Caco-2 (cell line): ENCODE results near the gene RNF114. TPM values are rescaled to one million over a fixed set of nuclear protein-coding genes. Genes with fewer than 3 reads are reported as not detected.

Experiments
- BruUV-seq: library from RNA; stranded (reverse); fragments of 400-500 nt; replicated peaks from 2 replicates; lab custom pipeline; 2021; lab: Mats Ljungman, UMichigan
- CTCF ChIA-PET: fragments of 300-600 bp; sonication (Branson Sonifier 250); formaldehyde crosslinking; loops from one replicate; lab custom pipeline; 2022; ENCODE audit warnings: antibody characterized with exemption; lab: Charles Lee
- POLR2A ChIA-PET: fragments of 300-600 bp; sonication (Branson Sonifier 250); formaldehyde crosslinking; loops from one replicate; lab custom pipeline; 2022; ENCODE audit warnings: antibody characterized with exemption; lab: Charles Lee
- DNase-seq, 2 experiments: peaks; one replicate each; pipeline versions ENCODE4 v3.0.0 to v3.0.0-alpha.2; 2020 to 2022
- H3K27me3 ChIP-seq: replicated peaks from 2 replicates; pipeline ENCODE4 v1.6.0; 2011; ENCODE audit warnings: low read length; ENCODE audit not compliant: control insufficient read depth, insufficient read depth
- H3K36me3 ChIP-seq: 2 replicates; pipeline ENCODE4 v1.5.1; 2011; ENCODE audit warnings: low read length; ENCODE audit not compliant: control insufficient read depth, insufficient read depth
- H3K4me1 ChIP-seq: fragments of 250-450 bp; sonication (Bioruptor Pico); 2 replicates; pipeline ENCODE4 v1.5.1; 2020; ENCODE audit warnings: mild to moderate bottlenecking
- H3K4me3 ChIP-seq: 2 replicates; pipeline ENCODE4 v1.5.1; 2011; ENCODE audit warnings: low read depth, mild to moderate bottlenecking, control low read depth, low read length
- H3K9me3 ChIP-seq: fragments of 250-450 bp; sonication (Bioruptor Pico); 2 replicates; pipeline ENCODE4 v1.5.1; 2020; ENCODE audit warnings: mild to moderate bottlenecking, moderate library complexity
- H3K27ac Mint-ChIP-seq: one replicate; pipeline ENCODE4 v1.8.0; 2022; ENCODE audit warnings: mixed read lengths; ENCODE audit not compliant: unreplicated experiment
- H3K27me3 Mint-ChIP-seq: one replicate; pipeline ENCODE4 v1.8.0; 2022; ENCODE audit warnings: mixed read lengths; ENCODE audit not compliant: insufficient read depth, unreplicated experiment
- H3K36me3 Mint-ChIP-seq: one replicate; pipeline ENCODE4 v1.8.0; 2022; ENCODE audit warnings: mild to moderate bottlenecking, mixed read lengths; ENCODE audit not compliant: insufficient read depth, unreplicated experiment
- H3K4me1 Mint-ChIP-seq: one replicate; pipeline ENCODE4 v1.8.0; 2022; ENCODE audit warnings: low read depth, mixed read lengths; ENCODE audit not compliant: unreplicated experiment
- H3K4me3 Mint-ChIP-seq: one replicate; pipeline ENCODE4 v1.8.0; 2022; ENCODE audit warnings: mild to moderate bottlenecking, moderate library complexity, mixed read lengths; ENCODE audit not compliant: unreplicated experiment
- H3K9me3 Mint-ChIP-seq: one replicate; pipeline ENCODE4 v1.8.0; 2022; ENCODE audit warnings: mixed read lengths; ENCODE audit not compliant: unreplicated experiment
- CTCF ChIP-seq, 2 experiments: fragments of 200-600 bp in 1 of 2; IDR thresholded peaks; 1 replicate in 1 of 2; 2 replicates in 1 of 2; pipeline versions ENCODE4 v1.5.1 to v1.8.0; 2011 to 2022; ENCODE audit warnings: antibody characterized with exemption in 1 of 2, control low read depth in 1 of 2, inconsistent platforms in 1 of 2, low read depth in 1 of 2, low read length in 1 of 2, mild to moderate bottlenecking in 1 of 2, moderate library complexity in 1 of 2; ENCODE audit not compliant: insufficient read depth in 1 of 2, severe bottlenecking in 1 of 2, unreplicated experiment in 1 of 2
- intact Hi-C: fragments of 100-400 bp; cut with micrococcal nuclease; formaldehyde crosslinking; loops from one replicate; pipeline ENCODE4 v1.10.0; 2022; ENCODE audit not compliant: unreplicated experiment
- total RNA-seq: library from RNA; stranded (reverse); gene quantifications from 2 replicates; pipeline ENCODE4 v1.2.3, GENCODE V29; 2022

The RNF114 gene
- total RNA-seq, 1 experiment from 2014 or later = 154 TPM

- intact Hi-C loops = no loop called here
- no TSS peak for BruUV-seq
- H3K27me3 ChIP-seq = no peaks in the 10 kb centered on the region
- H3K4me3 Mint-ChIP-seq = no peak overlapping the region
- no peaks in the 10 kb centered on the region for H3K9me3 ChIP-seq
- peaks cover 47% of the 10 kb centered on the region for H3K4me1 ChIP-seq
- peak; percentile 82 to 85 for DNase-seq
- H3K36me3 Mint-ChIP-seq = peaks cover 20% of the 10 kb centered on the region
- peak; percentile 90 to 92 for TF ChIP-seq CTCF (IDR thresholded peaks at IDR 0.05; ENCODE audit: insufficient read depth in 1 of 2, low read depth in 1 of 2, low read length in 1 of 2, severe bottlenecking in 1 of 2, unreplicated experiment in 1 of 2)
- H3K4me1 Mint-ChIP-seq = peaks cover 29% of the 10 kb centered on the region
- no peaks in the 10 kb centered on the region for H3K27me3 Mint-ChIP-seq
- H3K4me3 ChIP-seq = no peak overlapping the region
- ChIA-PET CTCF (interaction anchor here (0.5 to 3.1 kb wide), 12 partner anchors 14 to 828 kb away, joined by 3 to 31 read pairs (median 4); partner anchors contain the start of gene RNF114), POLR2A (interaction anchor here (0.9 kb wide), 1 partner anchor 11 kb away, joined by 3 read pairs; no protein-coding TSS in a partner anchor)
- peak overlapping the region; percentile 49 for H3K27ac Mint-ChIP-seq
- H3K9me3 Mint-ChIP-seq = no peaks in the 10 kb centered on the region
- H3K36me3 ChIP-seq = no peaks in the 10 kb centered on the region
Measured at GRCh38 chr20:49964964-49965780, 29.0 kb downstream of the RNF114 start.

- Mint-ChIP-seq H3K9me3 (no peaks in the 10 kb centered on the region), H3K4me3 (no peak overlapping the region), H3K27ac (peak overlapping the region; percentile 49), H3K36me3 (peaks cover 20% of the 10 kb centered on the region), H3K27me3 (no peaks in the 10 kb centered on the region), H3K4me1 (peaks cover 36% of the 10 kb centered on the region)
- H3K9me3 ChIP-seq = no peaks in the 10 kb centered on the region
- peak; percentile 82 to 83 for DNase-seq
- ChIA-PET CTCF (interaction anchor here (0.6 to 3.1 kb wide), 8 partner anchors 13 to 827 kb away, joined by 3 to 31 read pairs (median 4); no protein-coding TSS in a partner anchor), POLR2A (interaction anchor here (0.9 kb wide), 1 partner anchor 11 kb away, joined by 3 read pairs; no protein-coding TSS in a partner anchor)
- no peaks in the 10 kb centered on the region for H3K27me3 ChIP-seq
- BruUV-seq = no TSS peak
- H3K4me3 ChIP-seq = no peak overlapping the region
- no peaks in the 10 kb centered on the region for H3K36me3 ChIP-seq
- peaks cover 54% of the 10 kb centered on the region for H3K4me1 ChIP-seq
- TF ChIP-seq CTCF (IDR thresholded peaks at IDR 0.05; ENCODE audit: insufficient read depth in 1 of 2, low read depth in 1 of 2, low read length in 1 of 2, severe bottlenecking in 1 of 2, unreplicated experiment in 1 of 2) = no peak
- intact Hi-C loops = no loop called here
Measured at GRCh38 chr20:49965781-49966305, 29.6 kb downstream of the RNF114 start.

GRCh38 chr20:49966861-49967260 is 30.7 kb downstream of the RNF114 start:
- H3K9me3 ChIP-seq = no peaks in the 10 kb centered on the region
- H3K36me3 Mint-ChIP-seq = peaks cover 19% of the 10 kb centered on the region
- no peak overlapping the region for H3K4me3 Mint-ChIP-seq
- no peak overlapping the region for H3K4me3 ChIP-seq
- H3K27me3 ChIP-seq = no peaks in the 10 kb centered on the region
- H3K4me1 ChIP-seq = peaks cover 57% of the 10 kb centered on the region
- intact Hi-C loops = no loop called here
- no peaks in the 10 kb centered on the region for H3K36me3 ChIP-seq
- ChIA-PET POLR2A (no interaction called here), CTCF (interaction anchor here (0.7 to 3.1 kb wide), 4 partner anchors 12 to 104 kb away, joined by 3 to 31 read pairs (median 11); no protein-coding TSS in a partner anchor)
- no TSS peak for BruUV-seq
- no peaks in the 10 kb centered on the region for H3K9me3 Mint-ChIP-seq
- no peak for TF ChIP-seq CTCF (IDR thresholded peaks at IDR 0.05; ENCODE audit: insufficient read depth in 1 of 2, low read depth in 1 of 2, low read length in 1 of 2, severe bottlenecking in 1 of 2, unreplicated experiment in 1 of 2)
- no peak overlapping the region for H3K27ac Mint-ChIP-seq
- H3K27me3 Mint-ChIP-seq = no peaks in the 10 kb centered on the region
- no peak for DNase-seq
- H3K4me1 Mint-ChIP-seq = peaks cover 38% of the 10 kb centered on the region
